Femur (tissue), 1 donor: ENCODE results near the gene MAL.
A peak's percentile ranks its signal among the peaks of the same experiment; 100 is the strongest.
"Not testable (repeated sequence)": the region's sequence is repeated elsewhere in the genome, so short reads cannot be mapped to it uniquely, and the experiment has no call there.

ENCODE experiments used
- DNase-seq: peaks from one replicate; pipeline ENCODE4 v3.0.0-alpha.2; 2017

MAL gene

DNA sequence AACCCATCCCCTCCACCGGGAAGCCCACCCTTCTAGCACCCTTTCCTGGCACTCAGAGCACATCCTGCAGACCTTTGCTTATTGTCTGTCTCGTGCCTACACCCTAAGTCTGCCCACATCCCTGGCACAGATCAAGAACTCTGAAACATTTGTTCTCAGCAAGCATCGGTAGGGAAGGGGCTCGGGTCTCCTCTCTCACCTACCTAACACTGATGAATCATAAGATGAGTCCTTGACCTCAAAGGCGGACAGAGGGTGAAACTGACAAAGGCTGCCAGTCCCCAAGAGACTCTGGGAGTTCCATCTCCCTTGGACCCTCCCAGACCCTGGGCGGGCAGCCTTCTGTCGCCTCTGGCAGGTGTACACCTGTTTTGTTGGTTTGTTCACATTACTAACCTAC is 9.3 kb downstream of the MAL start:
- DNase-seq: no peak

DNA sequence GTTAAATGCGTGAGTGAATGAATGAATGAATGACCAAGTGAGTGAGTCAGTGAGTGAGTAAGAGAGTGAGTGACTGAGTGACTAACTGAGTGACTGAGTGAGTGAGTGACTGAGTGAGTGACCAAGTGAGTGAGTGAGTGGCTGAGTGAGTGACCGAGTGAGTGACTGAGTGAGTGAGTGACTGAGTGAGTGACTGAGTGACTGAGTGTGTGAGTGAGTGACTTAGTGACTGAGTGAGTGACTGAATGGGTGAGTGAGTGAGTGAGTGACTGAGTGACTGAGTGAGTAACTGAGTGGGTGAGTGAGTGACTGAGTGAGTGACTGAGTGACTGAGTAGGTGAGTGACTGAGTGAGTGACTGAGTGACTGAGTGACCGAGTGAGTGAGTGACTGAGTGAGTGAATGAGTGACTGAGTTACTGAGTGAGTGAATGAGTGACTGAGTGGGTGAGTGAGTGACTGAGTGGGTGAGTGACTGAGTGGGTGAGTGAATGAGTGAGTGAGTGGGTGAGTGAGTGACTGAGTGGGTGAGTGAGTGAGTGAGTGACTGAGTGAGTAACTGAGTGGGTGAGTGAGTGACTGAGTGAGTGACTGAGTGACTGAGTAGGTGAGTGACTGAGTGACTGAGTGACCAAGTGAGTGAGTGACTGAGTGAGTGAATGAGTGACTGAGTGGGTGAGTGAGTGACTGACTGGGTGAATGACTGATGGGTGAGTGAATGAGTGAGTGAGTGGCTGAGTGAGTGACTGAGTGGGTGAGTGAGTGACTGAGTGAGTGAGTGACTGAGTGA is 11.3 kb downstream of the MAL start:
- DNase-seq: no peak

DNA sequence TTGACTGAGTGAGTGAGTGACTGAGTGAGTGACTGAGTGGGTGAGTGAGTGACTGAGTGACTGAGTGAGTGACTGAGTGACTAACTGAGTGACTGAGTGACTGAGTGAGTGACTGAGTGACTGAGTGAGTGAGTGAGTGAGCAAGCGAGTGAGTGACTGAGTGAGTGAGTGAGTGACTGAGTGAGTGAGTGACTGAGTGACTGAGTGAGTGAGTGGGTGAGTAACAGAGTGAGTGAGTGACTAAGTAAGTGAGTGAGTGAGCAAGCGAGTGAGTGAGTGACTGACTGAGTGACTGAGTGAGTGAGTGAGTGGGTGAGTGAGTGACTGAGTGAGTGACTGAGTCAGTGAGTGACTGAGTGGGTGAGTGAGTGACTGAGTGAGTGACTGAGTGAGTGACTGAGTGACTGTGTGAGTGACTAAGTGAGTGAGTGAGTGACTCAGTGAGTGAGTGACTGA is 11.9 kb downstream of the MAL start:
- no peak for DNase-seq

DNA sequence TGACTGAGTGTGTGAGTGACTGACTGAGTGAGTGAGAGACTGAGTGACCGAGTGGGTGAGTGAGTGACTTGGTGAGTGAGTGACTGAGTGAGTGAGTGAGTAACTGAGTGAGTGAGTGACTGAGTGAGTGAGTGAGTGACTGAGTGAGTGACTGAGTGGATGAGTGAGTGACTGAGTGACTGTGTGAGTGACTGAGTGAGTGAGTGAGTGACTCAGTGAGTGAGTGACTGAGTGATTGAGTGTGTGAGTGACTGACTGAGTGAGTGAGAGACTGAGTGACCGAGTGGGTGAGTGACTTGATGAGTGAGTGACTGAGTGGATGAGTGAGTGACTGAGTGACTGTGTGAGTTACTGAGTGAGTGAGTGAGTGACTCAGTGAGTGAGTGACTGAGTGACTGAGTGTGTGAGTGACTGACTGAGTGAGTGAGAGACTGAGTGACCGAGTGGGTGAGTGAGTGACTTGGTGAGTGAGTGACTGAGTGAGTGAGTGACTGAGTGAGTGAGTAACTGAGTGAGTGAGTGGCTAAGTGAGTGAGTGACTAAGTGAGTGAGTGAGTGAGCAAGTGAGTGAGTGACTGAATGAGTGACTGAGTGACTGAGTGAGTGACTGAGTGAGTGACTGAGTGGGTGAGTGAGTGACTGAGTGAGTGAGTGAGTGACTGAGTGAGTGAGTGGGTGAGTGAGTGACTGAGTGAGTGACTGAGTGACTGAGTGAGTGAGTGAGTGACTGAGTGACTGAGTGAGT is 12.5 kb downstream of the MAL start:
- DNase-seq: not testable (repeated sequence)

DNA sequence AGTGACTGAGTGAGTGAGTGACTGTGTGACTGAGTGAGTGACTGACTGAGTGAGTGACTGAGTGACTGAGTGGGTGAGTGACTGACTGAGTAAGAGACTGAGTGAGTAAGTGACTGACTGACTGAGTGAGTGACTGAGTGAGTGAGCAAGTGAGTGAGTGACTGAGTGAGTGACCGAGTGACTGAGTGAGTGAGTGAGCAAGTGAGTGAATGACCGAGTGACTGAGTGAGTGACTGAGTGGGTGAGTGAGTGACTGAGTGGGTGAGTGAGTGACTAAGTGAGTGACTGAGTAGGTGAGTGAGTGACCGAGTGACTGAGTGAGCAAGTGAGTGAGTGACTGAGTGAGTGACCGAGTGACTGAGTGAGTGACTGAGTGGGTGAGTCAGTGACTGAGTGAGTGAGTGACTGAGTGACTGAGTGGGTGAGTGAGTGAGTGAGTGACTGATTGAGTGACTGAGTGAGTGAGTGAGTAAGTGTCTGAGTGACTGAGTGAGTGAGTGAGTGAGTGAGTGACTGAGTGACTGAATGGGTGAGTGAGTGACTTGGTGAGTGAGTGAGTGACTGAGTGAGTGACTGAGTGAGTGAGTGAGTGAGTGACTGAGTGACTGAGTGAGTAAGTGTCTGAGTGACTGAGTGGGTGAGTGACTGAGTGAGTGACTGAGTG is 13.3 kb downstream of the MAL start:
- DNase-seq: no peak

DNA sequence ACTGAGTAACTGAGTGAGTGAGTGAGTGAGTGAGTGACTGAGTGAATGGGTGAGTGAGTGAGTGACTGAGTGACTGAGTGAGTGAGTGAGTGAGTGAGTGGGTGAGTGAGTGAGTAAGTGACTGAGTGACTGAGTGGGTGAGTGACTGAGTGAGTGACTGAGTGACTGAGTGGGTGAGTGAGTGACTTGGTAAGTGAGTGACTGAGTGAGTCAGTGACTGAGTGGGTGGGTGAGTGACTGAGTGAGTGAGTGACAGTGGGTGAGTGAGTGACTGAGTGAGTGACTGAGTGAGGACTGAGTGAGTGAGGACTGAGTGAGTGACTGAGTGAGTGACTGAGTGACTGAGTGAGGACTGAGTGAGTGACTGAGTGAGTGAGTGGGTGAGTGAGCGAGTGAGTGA is 13.9 kb downstream of the MAL start:
- DNase-seq: no peak

DNA sequence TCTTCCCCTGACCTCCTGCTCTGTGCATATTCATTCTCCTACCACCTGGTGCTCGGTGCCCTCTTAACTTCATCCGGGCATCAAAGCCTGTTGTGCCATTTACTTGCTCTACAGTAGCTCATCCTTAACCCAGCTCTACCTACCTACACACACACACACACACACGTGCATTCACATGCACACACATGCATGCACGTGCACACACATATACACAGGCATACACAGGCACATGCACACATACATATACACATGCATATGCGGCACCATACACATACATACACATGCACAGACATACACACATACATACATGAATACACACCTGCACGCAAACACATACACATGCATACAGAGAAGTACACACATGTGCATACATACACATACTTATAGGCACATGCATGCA is 14.5 kb downstream of the MAL start:
- no peak for DNase-seq

DNA sequence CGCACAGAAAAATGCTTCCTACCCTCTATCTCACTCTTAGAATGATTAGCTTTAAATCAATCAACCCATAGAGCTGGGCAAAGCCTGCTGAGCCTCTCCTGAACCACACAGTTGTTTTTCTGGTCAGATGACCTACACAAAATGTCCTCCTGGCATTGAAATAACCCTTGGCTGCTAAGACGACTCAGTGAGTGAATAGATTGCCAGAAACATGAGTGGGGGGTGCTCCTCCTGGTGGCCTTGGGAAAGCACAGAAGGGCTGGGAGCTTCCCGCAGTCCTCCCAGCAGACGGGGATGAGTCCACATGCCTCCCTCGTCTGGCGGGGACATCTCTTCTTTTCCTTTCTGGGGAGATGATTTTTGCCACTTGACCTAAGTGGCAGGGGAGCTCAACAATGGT is 14.9 kb downstream of the MAL start:
- no peak for DNase-seq

DNA sequence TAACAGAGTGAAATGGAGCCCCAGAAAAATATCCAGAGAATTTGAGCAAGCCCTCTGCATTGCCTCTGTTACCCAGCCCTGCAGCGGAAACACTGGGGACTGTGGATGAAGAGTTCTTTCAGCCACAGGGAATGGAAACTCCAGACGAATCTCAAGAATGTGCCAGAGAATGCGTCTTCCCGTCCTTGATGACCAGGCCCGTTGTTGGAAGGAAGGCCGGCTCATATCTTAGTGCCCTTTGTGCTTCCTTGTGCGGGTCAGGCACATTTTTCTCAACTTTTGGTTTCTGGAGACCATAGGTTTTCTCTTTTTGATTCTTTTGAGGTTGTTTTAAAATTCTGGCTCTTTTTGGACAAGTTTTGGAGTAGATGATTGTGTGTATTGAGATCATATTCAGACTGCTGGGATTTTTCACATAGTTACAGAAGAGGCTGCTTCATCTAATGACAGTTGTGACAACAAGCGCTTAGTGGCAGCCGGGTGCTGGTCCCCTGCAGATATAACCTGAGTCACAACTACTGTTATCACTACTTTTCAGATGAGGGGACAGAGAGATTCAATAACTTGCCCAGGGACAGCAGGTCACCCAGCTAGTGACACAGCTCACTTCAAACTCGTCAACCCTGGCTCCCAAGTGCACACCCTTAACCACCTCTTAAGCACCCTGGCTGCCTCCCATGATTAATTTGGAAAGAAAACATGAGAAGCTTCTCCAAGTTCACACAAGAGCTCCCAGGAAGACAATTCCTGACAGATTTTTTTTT is 15.7 kb downstream of the MAL start:
- no peak for DNase-seq

DNA sequence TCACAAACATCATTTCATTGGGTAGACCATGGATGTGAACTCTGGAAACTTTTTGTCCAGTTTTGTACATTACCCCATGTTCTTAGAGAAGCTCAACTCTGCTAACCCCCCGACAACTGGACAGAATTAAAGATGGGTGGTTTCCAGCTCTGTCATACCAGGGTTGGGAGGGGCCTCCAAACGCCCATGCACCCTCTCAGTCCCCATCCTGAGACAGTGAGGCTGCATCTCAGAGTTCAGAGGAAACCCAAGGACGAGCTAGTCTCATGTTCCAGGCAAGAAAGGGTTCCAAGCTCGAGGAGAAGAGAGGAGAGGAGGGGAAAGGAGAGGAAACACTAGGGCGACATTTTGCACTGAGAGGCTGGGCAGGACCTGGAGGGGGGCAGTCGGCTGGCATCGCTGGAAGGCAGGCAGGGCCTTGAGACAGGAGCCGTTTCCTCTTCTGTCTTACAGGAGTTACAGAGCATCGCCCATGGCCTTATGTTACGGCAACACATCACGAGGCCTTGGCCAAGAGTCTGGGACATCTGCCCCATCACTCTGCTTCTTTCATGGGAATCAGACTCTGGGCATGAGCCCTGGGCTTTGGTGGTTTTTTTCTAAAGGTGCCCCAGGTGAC is 16.4 kb downstream of the MAL start:
- no peak for DNase-seq

DNA sequence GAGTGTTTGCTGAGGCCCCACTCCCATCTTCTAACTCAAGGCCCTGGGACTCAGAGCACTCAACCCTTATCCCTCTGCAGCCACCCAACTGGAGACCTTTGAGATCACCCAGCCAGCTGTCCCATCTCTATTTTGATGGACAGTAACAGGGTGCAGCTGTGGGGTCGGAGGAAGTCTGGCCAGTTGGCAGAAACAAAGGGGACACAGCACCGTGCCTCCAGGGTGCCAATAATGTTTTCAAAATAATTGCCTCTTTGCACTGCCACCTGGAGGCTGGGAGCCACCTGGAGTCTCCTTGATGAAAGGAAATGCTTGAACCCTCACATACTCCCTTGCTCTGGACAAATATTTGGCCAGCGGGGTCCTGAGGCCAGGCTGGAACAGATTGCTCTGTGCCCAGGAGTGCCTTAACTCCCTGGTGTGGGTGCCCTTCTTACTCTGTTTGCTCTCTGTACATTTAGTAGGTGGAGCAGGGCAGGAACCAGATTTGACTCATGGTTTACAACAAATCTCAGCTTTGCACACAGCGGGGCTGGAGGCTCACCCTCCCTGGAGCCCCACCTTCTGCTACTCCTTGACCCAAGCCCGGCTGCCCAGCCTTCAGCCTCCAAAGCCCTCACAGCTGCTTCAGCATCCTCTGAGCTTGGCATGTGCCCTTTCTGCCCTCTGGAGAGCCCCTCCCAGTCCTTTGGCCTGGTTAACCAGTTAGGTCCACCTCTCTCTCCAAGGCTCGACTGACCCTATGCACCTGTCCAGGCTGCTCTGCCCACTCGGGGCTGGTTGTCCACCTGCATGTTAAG is 17.2 kb downstream of the MAL start:
- DNase-seq: no peak

DNA sequence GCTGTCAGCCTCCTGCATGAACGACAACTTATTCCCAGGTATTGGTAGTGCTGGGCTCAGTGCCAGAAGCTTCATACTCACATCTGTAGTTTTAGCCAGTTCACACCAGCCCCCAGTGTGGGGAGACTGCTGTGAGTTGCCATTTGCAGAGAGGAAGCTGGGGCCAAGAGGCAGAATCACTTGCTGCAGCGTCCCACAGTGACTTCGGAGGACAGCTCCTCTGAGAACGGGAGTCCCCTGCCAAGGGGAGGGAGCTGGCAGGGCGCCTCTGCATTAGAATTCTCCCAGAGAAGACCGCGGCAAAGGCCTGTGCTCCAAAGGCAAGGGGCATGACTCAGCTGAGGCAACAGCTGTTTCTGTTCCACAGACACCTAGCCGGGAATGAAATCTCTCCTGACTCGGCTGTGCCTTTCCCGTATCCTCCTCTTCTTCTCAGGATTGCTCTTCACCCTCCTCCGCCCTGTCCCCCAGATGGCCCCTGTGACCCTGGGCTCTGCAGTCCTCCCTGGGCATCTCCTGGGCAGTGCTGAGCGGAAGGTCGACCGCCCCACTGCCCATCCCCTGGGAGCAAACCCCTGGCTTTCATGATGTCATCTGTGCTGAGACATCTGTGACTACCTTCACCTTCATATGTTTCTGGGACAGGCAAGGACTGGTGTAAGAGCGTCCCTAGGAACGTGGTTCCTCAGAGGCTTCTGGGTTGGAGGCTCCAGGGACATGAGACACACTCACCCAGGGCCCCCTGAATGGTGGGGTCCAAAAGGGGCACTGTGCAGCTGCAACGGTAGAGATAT is 18.0 kb downstream of the MAL start:
- peak; percentile 86 for DNase-seq

DNA sequence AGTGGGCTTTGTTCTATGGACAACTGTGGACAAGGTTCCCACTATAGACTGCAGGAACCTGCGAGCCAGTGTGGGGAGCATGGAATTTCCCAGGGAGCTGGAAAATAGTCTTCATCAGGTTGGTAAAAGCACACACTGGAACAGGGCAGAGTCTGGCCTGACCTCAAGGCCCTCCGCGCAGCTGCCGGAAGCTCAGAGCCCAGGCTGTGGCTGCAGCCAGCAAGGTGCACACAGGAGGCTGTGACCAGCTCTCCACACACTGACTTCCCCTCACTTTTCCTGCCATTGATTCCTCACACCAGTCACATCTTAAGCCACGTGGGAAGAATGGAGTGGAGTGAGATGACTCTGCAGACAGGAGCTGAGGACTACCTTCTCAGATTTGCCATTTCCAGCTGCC is 19.1 kb downstream of the MAL start:
- no peak for DNase-seq

DNA sequence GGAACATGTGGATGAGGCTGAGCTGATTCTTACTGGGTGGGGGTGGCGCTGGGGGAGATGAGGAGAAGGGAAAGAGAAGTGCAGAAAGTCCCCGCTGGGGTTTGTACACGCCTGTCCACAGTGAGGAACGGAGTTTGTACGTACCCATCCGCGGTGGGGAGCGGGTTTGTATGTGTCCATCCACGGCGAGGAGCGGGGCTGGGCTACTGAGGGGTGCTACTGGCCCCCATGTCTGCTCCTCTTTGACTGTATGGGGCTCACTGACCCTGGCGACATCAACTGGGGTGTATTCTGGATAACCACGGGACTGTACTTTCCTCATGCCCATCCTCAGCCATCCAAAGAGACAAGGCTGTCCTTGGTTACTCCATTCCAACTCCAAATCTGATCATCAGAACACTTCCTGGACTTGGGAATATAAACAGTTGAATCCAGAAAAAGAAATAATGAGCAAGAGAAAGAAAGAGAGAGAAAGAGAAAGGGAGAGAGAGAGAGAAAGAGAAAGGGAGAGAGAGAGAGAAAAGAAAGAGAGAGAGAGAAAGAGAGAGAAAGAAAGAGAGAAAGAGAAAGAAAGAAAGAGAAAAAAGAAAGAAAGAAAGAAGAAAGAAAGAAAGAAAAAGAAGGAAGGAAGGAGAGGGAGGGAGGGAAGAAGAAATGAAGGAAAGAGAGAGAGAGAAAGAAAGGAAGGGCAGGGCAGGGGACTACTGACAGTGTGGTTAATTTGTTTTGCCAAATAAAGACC is 21.0 kb downstream of the MAL start:
- DNase-seq: peak; percentile 2

DNA sequence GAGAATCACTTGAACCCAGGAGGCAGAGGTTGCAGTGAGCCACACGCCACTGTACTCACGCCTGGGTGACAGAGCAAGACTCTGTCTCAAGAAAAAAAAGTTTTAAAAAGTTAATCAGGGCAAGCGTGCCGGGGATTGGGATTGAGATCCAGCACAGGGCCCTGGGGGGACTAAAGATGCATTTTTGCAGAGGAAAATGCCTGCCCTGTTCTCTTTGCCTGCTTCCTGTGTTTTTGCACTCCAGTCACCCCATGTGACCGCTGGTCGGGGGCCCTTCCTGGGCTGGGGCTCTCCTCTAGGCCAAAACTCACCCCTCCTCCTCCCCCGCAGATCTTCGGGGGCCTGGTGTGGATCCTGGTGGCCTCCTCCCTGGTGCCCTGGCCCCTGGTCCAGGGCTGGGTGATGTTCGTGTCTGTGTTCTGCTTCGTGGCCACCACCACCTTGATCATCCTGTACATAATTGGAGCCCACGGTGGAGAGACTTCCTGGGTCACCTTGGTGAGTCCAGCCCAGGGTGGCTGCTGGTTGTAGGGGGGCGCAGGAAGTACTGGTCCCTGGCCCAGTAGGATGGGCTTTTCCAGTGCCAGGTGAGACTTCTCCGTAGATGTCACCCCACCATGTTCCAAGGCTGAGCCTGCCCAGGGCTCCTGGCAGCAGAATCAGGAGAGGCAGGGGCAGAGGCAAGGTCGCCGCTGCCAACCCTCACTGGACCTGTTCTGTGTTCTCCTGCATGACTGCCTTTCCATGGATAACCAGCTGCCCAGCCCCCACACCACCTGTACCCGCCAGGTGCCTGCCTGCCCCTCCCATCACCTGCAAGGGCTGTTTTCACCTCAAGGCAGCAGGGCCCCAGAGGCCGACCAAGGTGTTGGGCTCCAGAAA is 22.4 kb downstream of the MAL start:
- DNase-seq: peak; percentile 1

DNA sequence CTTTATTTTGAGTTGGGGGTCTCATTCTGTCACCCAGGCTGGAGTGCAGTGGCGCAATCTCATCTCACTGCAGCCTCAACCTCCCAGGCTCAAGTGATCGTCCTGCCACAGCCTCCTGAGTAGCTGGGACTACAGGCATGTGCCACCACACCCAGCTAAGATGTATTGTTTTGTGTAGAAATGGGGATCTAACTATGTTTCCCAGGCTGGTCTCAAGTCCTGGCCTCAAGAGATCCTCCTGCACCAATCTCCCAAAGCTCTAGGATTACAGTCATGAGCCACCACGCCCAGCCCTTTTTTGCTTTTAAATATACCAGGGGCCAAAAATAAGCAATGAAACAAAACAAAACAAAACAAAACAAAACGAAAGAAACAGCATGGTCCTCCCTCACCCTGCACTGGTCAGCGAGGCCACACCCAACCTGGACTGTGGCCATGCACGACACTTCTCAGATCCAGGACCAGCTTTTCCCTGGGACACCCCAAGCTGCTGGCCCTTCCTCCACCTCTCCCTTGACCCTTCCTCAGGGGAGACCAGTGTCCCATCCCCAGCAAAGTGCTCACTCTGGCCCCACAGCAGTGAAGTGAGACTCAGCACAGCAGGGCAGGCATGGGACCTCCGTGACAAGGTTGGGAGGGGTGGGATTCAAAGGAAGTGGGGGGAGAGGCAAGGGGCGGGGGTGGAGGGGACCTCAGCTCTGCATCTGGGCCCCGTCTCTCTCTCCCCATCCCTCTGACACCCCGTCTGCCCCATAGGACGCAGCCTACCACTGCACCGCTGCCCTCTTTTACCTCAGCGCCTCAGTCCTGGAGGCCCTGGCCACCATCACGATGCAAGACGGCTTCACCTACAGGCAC is 23.5 kb downstream of the MAL start:
- peak; percentile 6 for DNase-seq

DNA sequence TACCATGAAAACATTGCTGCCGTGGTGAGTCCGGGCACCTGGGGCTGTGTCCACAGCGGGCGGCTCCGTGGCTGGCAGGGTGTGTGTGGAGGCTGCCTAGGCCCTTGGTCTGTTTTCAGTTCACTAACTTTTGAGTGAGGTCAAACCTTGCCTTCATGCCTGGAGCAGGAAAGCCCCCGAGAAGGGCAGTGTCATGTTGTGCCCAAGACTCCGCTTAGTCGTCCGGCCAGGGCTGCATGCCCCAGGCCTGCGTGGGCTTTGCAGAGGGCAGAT is 24.1 kb downstream of the MAL start:
- no peak for DNase-seq

DNA sequence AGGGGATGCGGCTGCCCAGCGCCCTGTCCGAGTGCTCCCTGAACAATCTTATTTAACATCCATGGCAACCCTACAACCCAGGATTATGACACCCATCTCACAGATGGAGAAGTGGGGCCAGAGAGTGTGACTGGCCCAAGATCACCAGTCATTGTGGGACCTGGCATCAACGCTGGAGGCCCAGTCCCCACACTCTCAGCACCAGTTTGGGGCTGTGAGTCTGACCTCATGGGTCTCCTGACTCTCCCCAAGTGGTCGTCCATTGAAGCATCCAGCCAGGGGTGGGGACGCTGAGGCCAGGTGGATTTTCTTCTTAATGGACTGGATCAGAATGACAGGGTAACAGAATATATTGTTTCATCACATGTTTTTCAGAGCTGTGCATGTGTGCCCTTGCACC is 24.5 kb downstream of the MAL start:
- peak; percentile 9 for DNase-seq
